Mucosa of stomach (tissue), 1 donor: ENCODE data around the gene PSMA2.
"Not testable (repeated sequence)": the region's sequence is repeated elsewhere in the genome, so short reads cannot be mapped to it uniquely, and the experiment has no call there.

ENCODE experiments used
- H3K27me3 ChIP-seq: one replicate; pipeline ENCODE4 v1.7.0; 2013; ENCODE audit warnings: mild to moderate bottlenecking, low read length; ENCODE audit not compliant: control insufficient read depth, insufficient read depth
- H3K36me3 ChIP-seq: one replicate; pipeline ENCODE4 v1.7.0; 2013; ENCODE audit warnings: low read length; ENCODE audit not compliant: control insufficient read depth, insufficient read depth
- H3K4me1 ChIP-seq: one replicate; pipeline ENCODE4 v1.7.0; 2013; ENCODE audit warnings: mild to moderate bottlenecking, low read length; ENCODE audit not compliant: control insufficient read depth, insufficient read depth
- H3K4me3 ChIP-seq: one replicate; pipeline ENCODE4 v1.7.0; 2013; ENCODE audit warnings: low read length
- H3K9ac ChIP-seq: one replicate; pipeline ENCODE4 v1.7.0; 2013; ENCODE audit warnings: mild to moderate bottlenecking, low read length, moderate library complexity
- H3K9me3 ChIP-seq: one replicate; pipeline ENCODE4 v1.7.0; 2013; ENCODE audit warnings: mild to moderate bottlenecking, low read length, moderate library complexity; ENCODE audit not compliant: control insufficient read depth
- donor health status: Pancreatic carcinoma.

Gene PSMA2

DNA sequence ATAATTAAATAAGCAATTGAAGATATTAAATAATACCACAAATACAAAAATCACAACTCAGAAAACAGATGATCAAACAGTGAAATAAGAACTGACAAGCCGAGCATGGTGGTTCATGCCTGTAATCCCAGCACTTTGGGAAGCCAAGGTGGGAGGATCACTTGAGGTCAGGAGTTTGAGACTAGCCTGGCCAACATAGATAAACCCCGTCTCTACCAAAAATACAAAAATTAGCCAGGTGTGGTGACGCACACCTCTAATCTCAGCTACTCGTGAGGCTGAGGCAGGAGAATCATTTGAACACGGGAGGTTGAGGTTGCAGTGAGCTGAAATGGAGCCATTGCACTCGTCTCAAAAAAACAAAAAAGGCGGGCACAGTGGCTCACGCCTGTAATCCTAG lies 46.8 kb downstream of the PSMA2 start:
- not testable (repeated sequence) for H3K4me1 ChIP-seq, H3K36me3 ChIP-seq, H3K27me3 ChIP-seq, H3K9me3 ChIP-seq, H3K9ac ChIP-seq, H3K4me3 ChIP-seq

- no peak overlapping the region for H3K4me3 ChIP-seq
- H3K36me3 ChIP-seq, result no peaks in the 10 kb centered on the region
- H3K4me1 ChIP-seq, result no peaks in the 10 kb centered on the region
- H3K27me3 ChIP-seq, result no peaks in the 10 kb centered on the region
- no peak overlapping the region for H3K9ac ChIP-seq
- no peaks in the 10 kb centered on the region for H3K9me3 ChIP-seq
These were observed 48.0 kb downstream of the PSMA2 start for GRCh38 chr7:42883950-42884349.

DNA sequence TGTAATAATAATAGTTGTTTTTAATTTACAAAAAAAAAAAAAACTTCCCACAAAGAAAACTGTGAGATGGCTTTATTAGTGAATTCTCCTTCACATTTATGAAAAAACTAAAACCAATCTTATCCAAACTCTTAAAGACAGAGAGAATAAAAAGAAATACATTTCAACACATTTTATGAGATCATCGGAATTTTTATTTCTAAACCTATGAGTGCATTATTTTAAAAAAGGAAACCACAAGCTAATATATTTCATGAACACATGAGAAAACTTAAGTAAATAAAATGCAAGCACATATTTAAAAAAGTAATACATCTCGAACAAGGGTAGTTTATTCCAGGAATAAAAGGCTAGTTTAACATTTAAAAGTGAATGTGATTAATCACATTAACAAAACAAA lies 51.6 kb downstream of the PSMA2 start:
- Histone ChIP-seq H3K9ac (no peak overlapping the region), H3K36me3 (no peaks in the 10 kb centered on the region), H3K9me3 (no peaks in the 10 kb centered on the region), H3K4me1 (no peaks in the 10 kb centered on the region), H3K27me3 (no peaks in the 10 kb centered on the region), H3K4me3 (no peak overlapping the region)

DNA sequence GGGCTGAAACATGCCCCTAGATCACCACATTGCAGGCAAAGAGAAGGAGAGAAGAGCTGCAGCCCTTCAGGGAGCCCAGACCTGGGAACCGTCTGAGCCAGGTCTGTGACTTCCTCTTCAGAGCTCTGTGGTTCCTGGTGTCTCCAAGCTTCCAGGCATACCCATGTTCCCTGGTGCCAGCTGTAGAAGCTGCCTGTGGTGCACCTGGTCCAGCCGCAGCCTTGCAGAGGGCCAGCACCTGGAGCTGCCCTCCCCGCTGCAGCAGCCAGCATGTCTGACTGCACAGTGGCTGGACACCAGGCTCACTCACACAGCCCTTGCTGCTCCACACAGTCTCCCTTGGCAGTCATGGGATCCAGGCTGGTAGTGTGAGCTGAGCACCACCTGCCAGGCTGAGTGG lies 53.7 kb downstream of the PSMA2 start:
- no peaks in the 10 kb centered on the region for H3K36me3 ChIP-seq
- no peak overlapping the region for H3K4me3 ChIP-seq
- H3K9ac ChIP-seq, result no peak overlapping the region
- no peaks in the 10 kb centered on the region for H3K4me1 ChIP-seq
- H3K27me3 ChIP-seq, result no peaks in the 10 kb centered on the region
- H3K9me3 ChIP-seq, result no peaks in the 10 kb centered on the region

- Histone ChIP-seq H3K4me1 (no peaks in the 10 kb centered on the region), H3K27me3 (no peaks in the 10 kb centered on the region), H3K4me3 (no peak overlapping the region), H3K9ac (no peak overlapping the region), H3K9me3 (no peaks in the 10 kb centered on the region), H3K36me3 (no peaks in the 10 kb centered on the region)
These were observed 54.1 kb downstream of the PSMA2 start for GRCh38 chr7:42877862-42878261.

- Histone ChIP-seq H3K36me3 (no peaks in the 10 kb centered on the region), H3K9ac (no peak overlapping the region), H3K9me3 (no peaks in the 10 kb centered on the region), H3K4me3 (no peak overlapping the region), H3K27me3 (no peaks in the 10 kb centered on the region), H3K4me1 (no peaks in the 10 kb centered on the region)
These were observed 55.5 kb downstream of the PSMA2 start for GRCh38 chr7:42876182-42877068.

DNA sequence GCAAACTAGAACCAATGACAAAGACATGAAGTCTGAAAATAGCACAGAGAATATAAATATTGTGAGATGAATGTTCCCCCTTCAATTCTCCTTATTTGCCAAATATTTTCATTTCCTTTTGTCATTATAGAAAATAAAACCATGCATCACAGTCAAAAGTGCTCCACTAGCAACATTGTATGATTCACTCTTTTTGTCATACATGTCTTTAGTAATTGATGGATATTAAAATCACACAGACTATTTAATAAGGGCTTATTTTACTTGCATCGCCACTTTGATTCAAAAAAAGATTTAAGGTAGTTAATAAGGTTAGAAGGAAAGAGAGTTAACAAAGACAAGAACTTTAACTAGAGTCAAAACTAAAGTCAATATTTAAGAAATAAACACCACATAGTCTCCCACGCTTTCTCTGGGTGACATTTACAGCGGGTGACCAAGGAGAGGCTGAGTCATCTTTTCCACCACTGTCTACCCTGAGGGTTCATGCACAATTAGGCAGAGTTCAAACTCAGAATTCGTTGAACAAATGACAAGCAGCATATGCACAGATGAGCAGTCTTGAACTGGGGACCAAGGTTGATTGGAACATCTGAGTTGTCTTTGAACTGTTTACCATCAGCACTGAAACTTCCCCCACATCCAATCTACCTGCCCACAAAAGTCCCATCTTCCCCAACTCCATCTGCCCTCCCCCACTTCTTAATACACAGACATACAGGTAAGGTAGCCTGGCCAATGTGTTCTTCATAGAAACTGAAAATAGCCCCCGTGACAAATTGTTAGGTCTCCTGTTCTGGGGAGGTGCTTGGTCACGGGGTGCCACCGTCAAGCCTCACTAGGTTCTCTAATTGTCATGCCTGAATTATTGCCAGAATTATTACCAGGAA lies 62.6 kb downstream of the PSMA2 start:
- no peaks in the 10 kb centered on the region for H3K27me3 ChIP-seq
- no peak overlapping the region for H3K4me3 ChIP-seq
- H3K36me3 ChIP-seq, result no peaks in the 10 kb centered on the region
- no peaks in the 10 kb centered on the region for H3K9me3 ChIP-seq
- no peaks in the 10 kb centered on the region for H3K4me1 ChIP-seq
- no peak overlapping the region for H3K9ac ChIP-seq

DNA sequence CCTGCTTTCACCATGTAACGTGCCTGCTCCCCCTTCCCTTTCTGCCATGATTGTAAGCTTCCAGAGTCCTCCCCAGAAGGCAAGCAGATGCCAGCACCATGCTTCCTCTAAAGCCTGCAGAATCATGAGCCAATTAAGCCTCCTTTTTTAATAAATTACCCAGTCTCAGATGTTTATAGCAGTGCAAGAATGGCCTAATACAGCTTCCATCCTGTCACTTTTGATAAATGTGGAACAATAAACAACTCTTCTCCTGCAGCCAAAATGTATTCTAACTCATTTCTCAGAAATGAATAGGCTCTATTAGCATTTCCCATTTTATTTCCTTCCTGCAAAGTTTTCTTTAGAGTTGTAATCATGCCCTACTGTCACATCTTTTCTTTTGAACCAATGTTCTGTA lies 63.5 kb downstream of the PSMA2 start:
- no peak overlapping the region for H3K4me3 ChIP-seq
- H3K9ac ChIP-seq, result no peak overlapping the region
- H3K4me1 ChIP-seq, result no peaks in the 10 kb centered on the region
- H3K27me3 ChIP-seq, result no peaks in the 10 kb centered on the region
- no peaks in the 10 kb centered on the region for H3K36me3 ChIP-seq
- H3K9me3 ChIP-seq, result no peaks in the 10 kb centered on the region
